Transverse colon (tissue), 4 donors: ENCODE measurements around the gene KAZN.

Source experiments
- EP300 ChIP-seq: sonication (generic); formaldehyde crosslinking; IDR thresholded peaks from one replicate; pipeline ENCODE4 v1.6.1; 2017; ENCODE audit warnings: antibody characterized with exemption, low read depth
- POLR2A ChIP-seq: fragments of 450-650 bp; IDR thresholded peaks from one replicate; pipeline ENCODE4 v1.6.1; 2016; ENCODE audit warnings: antibody characterized with exemption, mild to moderate bottlenecking, moderate library complexity
- POLR2AphosphoS5 ChIP-seq, 3 donors: sonication (generic); formaldehyde crosslinking; IDR thresholded peaks; one replicate each; pipeline ENCODE4 v1.6.1; 2016; ENCODE audit warnings: antibody characterized with exemption in 3 of 3
- TF ChIP-seq, protein P1 (sequence below), 5 experiments: fragments of 200-600 bp in 3 of 5; fragments of 450-650 bp in 2 of 5; sonication (generic) in 3 of 5; IDR thresholded peaks; 1 replicate in 2 of 5; 2 replicates in 3 of 5; pipeline ENCODE4 v1.5.1; 2016 to 2017; ENCODE audit warnings: antibody characterized with exemption in 5 of 5, inconsistent platforms in 3 of 5, mild to moderate bottlenecking in 2 of 5, moderate library complexity in 1 of 5

DNA sequence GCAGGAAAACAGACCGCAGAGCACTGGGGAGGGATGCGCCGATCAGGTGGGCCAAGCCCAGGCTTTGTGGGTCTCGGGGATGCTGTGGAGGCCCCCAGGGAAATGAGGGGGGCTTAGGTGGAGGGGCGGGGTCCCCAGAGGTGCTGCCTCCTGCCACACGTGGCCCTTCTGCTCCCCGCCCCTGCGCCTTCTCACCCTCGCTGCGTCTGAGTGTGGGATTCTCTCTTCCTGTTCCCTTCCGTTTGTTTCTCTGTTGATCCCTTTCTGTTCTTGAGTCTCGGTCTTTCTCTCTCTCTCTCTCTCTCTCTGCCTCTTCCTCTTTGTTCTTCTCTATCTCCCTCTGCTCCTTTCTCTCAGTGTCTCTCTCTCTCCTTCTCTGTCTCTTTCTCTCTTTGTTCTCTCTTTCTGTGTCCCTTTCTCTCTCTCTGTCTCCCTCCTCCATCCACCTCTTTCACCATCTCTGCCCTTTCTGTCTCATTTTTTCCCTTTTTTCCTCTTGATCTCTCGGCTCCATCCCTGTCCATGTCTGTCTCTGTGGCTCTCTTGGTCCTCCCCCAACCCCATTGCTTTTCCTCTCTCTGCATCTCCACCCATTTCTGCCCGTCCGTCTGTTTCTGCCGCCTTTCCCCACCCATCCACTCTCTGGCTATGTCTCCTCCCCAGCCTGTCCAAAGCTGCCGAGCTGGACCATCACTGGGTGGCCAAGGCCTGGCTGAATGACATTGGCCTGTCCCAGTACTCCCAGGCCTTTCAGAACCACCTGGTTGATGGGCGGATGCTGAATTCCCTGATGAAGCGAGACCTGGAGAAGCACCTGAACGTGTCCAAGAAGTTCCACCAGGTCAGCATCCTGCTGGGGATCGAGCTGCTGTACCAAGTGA, 502.6 kb downstream of the KAZN start:
- TF ChIP-seq, protein P1, sequence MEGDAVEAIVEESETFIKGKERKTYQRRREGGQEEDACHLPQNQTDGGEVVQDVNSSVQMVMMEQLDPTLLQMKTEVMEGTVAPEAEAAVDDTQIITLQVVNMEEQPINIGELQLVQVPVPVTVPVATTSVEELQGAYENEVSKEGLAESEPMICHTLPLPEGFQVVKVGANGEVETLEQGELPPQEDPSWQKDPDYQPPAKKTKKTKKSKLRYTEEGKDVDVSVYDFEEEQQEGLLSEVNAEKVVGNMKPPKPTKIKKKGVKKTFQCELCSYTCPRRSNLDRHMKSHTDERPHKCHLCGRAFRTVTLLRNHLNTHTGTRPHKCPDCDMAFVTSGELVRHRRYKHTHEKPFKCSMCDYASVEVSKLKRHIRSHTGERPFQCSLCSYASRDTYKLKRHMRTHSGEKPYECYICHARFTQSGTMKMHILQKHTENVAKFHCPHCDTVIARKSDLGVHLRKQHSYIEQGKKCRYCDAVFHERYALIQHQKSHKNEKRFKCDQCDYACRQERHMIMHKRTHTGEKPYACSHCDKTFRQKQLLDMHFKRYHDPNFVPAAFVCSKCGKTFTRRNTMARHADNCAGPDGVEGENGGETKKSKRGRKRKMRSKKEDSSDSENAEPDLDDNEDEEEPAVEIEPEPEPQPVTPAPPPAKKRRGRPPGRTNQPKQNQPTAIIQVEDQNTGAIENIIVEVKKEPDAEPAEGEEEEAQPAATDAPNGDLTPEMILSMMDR (IDR thresholded peaks at IDR 0.05), result no peak
- TF ChIP-seq POLR2AphosphoS5 (IDR thresholded peaks at IDR 0.05) (no peak), EP300 (no peak), POLR2A (no peak)
